Smooth muscle cell (in vitro differentiated cells): Measurements from ENCODE around the gene GRIA4. TPM values are rescaled to one million over a fixed set of nuclear protein-coding genes. Genes with fewer than 3 reads are reported as not detected.

Experiments used
- DNase-seq: peaks from one replicate; lab custom pipeline; 2025; ENCODE audit not compliant: unreplicated experiment; lab: John Stamatoyannopoulos, UW
- H2AFZ ChIP-seq: fragments of 200-600 bp; sonication (generic); 2 replicates; pipeline ENCODE4 v1.6.0; 2016; ENCODE audit warnings: antibody characterized with exemption, low read depth, mild to moderate bottlenecking
- H3F3A ChIP-seq: fragments of 200-600 bp; sonication (generic); 2 replicates; pipeline ENCODE4 v1.6.0; 2017; ENCODE audit warnings: antibody characterized with exemption, low read depth
- H3K27ac ChIP-seq: fragments of 200-600 bp; sonication (generic); 2 replicates; pipeline ENCODE4 v1.5.1; 2016; ENCODE audit warnings: low read depth, mild to moderate bottlenecking
- H3K27me3 ChIP-seq: fragments of 200-600 bp; sonication (generic); 2 replicates; pipeline ENCODE4 v1.6.1; 2016; ENCODE audit warnings: low read depth, mild to moderate bottlenecking
- H3K36me3 ChIP-seq: fragments of 200-600 bp; sonication (generic); 2 replicates; pipeline ENCODE4 v1.5.1; 2016; ENCODE audit warnings: low read depth
- H3K4me1 ChIP-seq: fragments of 200-600 bp; sonication (generic); 2 replicates; pipeline ENCODE4 v1.5.1; 2016; ENCODE audit warnings: low read depth
- H3K4me2 ChIP-seq: fragments of 200-600 bp; sonication (generic); 2 replicates; pipeline ENCODE4 v1.6.0; 2016; ENCODE audit warnings: mild to moderate bottlenecking
- H3K4me3 ChIP-seq: fragments of 200-600 bp; sonication (generic); 2 replicates; pipeline ENCODE4 v1.5.1; 2016; ENCODE audit warnings: mild to moderate bottlenecking
- H3K79me2 ChIP-seq: fragments of 200-600 bp; sonication (generic); 2 replicates; pipeline ENCODE4 v1.6.0; 2016; ENCODE audit warnings: low read depth, mild to moderate bottlenecking
- H3K9ac ChIP-seq: fragments of 200-600 bp; sonication (generic); 2 replicates; pipeline ENCODE4 v1.6.0; 2016; ENCODE audit warnings: low read depth
- H3K9me3 ChIP-seq: fragments of 200-600 bp; sonication (generic); replicated peaks from 2 replicates; pipeline ENCODE4 v1.5.1; 2016; ENCODE audit warnings: low read depth
- H4K20me1 ChIP-seq: fragments of 200-600 bp; sonication (generic); 2 replicates; pipeline ENCODE4 v1.6.0; 2016; ENCODE audit warnings: low read depth
- WGBS: methylation state at CpG from one replicate; pipeline ENCODE4 v1.1.7; 2016; ENCODE audit warnings: low lambda C conversion rate; 5-methylcytosine and 5-hydroxymethylcytosine counted together
- polyA plus RNA-seq: library from polyadenylated mRNA; unstranded; fragments of >200 nt; fragmentation: Nextera tagmentation; extraction: Ambion mirVana; gene quantifications from 2 replicates; pipeline ENCODE4 v1.2.1, GENCODE V29; 2016
- total RNA-seq: library from RNA; depleted of rRNA; stranded (reverse); fragments of >200 nt; gene quantifications from 2 replicates; pipeline ENCODE4 v1.2.3, GENCODE V29; 2014
- TF ChIP-seq, protein P1 (sequence below): fragments of 200-600 bp; sonication (generic); IDR thresholded peaks from 2 replicates; pipeline ENCODE4 v1.5.1; 2017; ENCODE audit warnings: borderline replicate concordance, mild to moderate bottlenecking, antibody characterized with exemption; ENCODE audit not compliant: insufficient read depth, poor library complexity, severe bottlenecking

GRIA4 gene
- total and polyA plus RNA-seq, 2 experiments from 2014 or later: 3.1 TPM; not detected in 1

- no peaks in the 10 kb centered on the region for H4K20me1 ChIP-seq
- no peak overlapping the region for H3K9ac ChIP-seq
- DNase-seq: no peak
- H3K4me1 ChIP-seq: no peaks in the 10 kb centered on the region
- H3K36me3 ChIP-seq: no peaks in the 10 kb centered on the region
- no peak overlapping the region for H3K4me3 ChIP-seq
- H2AFZ ChIP-seq: no peak overlapping the region
- no peaks in the 10 kb centered on the region for H3K79me2 ChIP-seq
- no peaks in the 10 kb centered on the region for H3K27me3 ChIP-seq
- H3K9me3 ChIP-seq: no peaks in the 10 kb centered on the region
- TF ChIP-seq, protein P1, sequence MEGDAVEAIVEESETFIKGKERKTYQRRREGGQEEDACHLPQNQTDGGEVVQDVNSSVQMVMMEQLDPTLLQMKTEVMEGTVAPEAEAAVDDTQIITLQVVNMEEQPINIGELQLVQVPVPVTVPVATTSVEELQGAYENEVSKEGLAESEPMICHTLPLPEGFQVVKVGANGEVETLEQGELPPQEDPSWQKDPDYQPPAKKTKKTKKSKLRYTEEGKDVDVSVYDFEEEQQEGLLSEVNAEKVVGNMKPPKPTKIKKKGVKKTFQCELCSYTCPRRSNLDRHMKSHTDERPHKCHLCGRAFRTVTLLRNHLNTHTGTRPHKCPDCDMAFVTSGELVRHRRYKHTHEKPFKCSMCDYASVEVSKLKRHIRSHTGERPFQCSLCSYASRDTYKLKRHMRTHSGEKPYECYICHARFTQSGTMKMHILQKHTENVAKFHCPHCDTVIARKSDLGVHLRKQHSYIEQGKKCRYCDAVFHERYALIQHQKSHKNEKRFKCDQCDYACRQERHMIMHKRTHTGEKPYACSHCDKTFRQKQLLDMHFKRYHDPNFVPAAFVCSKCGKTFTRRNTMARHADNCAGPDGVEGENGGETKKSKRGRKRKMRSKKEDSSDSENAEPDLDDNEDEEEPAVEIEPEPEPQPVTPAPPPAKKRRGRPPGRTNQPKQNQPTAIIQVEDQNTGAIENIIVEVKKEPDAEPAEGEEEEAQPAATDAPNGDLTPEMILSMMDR: no peak
- no peaks in the 10 kb centered on the region for H3F3A ChIP-seq
- H3K27ac ChIP-seq: no peak overlapping the region
- H3K4me2 ChIP-seq: no peak overlapping the region
These were observed 60.9 kb downstream of the GRIA4 start for GRCh38 chr11:105670811-105671210.

DNA sequence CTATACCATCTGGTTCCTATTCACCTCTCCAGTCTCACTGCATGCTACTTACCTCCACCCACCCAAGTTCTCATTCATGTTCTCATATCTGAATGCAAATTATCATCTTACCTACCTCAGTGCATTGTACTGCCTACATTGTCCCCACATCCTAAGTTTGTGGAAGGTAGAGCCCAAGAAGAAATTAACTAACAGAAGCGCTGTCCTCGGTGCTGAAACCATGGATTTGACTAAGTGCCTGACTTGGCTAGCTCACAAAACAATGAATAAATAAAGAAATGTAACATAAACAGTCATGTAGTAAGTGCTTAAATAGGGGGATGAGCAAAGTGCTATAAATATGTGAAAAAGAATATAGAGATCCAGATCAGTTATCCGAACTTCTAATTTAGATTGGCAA is 63.2 kb downstream of the GRIA4 start:
- H3K27ac ChIP-seq: no peak overlapping the region
- 33% methylated on average over 3 of the region's 3 CpGs for WGBS
- H3K4me1 ChIP-seq: no peaks in the 10 kb centered on the region
- no peak overlapping the region for H2AFZ ChIP-seq
- TF ChIP-seq, protein P1: no peak
- H3K79me2 ChIP-seq: no peaks in the 10 kb centered on the region
- DNase-seq: no peak
- no peak overlapping the region for H3K4me2 ChIP-seq
- no peaks in the 10 kb centered on the region for H3F3A ChIP-seq
- H3K9ac ChIP-seq: no peak overlapping the region
- no peak overlapping the region for H3K4me3 ChIP-seq
- H4K20me1 ChIP-seq: no peaks in the 10 kb centered on the region
- no peaks in the 10 kb centered on the region for H3K9me3 ChIP-seq
- no peaks in the 10 kb centered on the region for H3K27me3 ChIP-seq
- no peaks in the 10 kb centered on the region for H3K36me3 ChIP-seq

DNA sequence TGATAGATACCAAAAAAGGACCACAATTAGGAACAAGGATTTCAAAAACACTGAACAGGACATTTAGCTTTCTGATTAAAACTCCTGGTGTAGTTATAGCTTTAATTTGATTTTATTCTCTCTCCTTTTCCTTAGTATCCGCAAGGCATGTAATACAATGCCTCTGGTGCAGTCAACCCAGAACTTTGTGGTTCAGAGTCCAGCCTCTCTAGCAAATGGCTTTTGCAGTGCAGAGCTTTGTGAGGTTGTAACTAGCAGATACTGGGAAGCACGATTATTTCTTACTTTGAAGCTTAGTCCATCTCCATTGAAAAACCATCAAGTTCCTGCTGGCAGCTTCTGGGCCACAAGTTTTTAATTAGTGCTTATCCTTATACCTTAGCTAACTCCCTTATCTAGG is 79.8 kb downstream of the GRIA4 start:
- Histone ChIP-seq H3K79me2 (no peaks in the 10 kb centered on the region), H3K4me1 (no peaks in the 10 kb centered on the region), H2AFZ (no peak overlapping the region), H3K36me3 (no peaks in the 10 kb centered on the region), H3K9me3 (no peaks in the 10 kb centered on the region), H3F3A (no peaks in the 10 kb centered on the region), H3K9ac (no peak overlapping the region), H4K20me1 (no peaks in the 10 kb centered on the region), H3K4me3 (no peak overlapping the region), H3K27ac (no peak overlapping the region), H3K27me3 (peaks cover 2% of the 10 kb centered on the region), H3K4me2 (no peak overlapping the region)
- WGBS: 90% methylated on average over 2 of the region's 2 CpGs
- no peak for DNase-seq
- TF ChIP-seq, protein P1: no peak

DNA sequence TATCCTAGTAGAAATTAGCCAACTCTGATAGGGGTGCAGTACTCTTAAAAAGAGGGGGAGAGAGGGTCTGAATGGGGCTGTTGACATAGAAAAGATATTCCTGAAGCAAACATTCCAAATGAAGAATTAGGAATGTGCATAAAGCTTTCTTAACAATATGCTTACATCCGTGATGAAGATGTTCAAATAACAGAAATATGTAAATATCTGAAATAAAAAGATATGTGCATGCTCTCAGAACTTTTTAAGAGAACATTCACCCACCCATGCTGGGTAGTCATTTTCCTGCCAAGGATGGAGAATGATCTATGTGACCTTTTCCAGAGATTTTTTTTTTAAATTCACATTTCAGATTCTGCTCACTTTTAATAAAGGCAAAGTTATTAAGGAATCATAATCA is 80.6 kb downstream of the GRIA4 start:
- no peaks in the 10 kb centered on the region for H3F3A ChIP-seq
- TF ChIP-seq, protein P1: no peak
- H4K20me1 ChIP-seq: no peaks in the 10 kb centered on the region
- H3K4me2 ChIP-seq: no peak overlapping the region
- 80% methylated on average over 1 of the region's 1 CpG for whole genome bisulfite sequencing
- H3K27ac ChIP-seq: no peak overlapping the region
- no peaks in the 10 kb centered on the region for H3K9me3 ChIP-seq
- H3K4me1 ChIP-seq: no peaks in the 10 kb centered on the region
- no peak overlapping the region for H3K4me3 ChIP-seq
- no peaks in the 10 kb centered on the region for H3K36me3 ChIP-seq
- no peaks in the 10 kb centered on the region for H3K79me2 ChIP-seq
- no peak overlapping the region for H3K9ac ChIP-seq
- no peak for DNase-seq
- peaks cover 2% of the 10 kb centered on the region for H3K27me3 ChIP-seq
- H2AFZ ChIP-seq: no peak overlapping the region
